ENCODE results near the gene RNASEH1. TPM values are rescaled to one million over a fixed set of nuclear protein-coding genes. Genes with fewer than 3 reads are reported as not detected.

RNASEH1 gene
- total and polyA plus RNA-seq, 8 donors, result 5.5 to 10.6 (median 8.0) TPM

DNA sequence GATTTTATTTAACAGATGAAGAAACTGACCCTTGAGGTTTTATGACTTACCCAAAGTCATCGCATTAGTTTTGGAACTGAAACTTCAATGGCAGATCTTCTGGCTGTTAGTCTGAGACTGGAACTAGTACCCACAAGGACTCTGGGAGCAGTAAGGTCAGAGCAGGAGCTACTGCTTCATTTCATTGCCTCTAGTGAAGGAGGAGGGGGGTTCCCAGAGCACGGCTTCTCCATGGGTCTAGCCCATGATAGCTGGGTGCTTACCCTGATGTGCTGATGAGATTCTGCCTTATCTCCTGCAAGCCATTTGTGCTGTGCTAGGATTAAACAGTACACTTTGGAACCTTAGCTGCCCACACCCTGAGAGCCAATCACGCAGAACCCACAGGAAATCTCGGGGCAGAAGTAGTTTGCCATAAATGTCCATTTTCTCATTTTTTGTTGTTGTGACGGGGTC lies 5.4 kb upstream of the RNASEH1 start:
- DNase-seq (no peak), ATAC-seq (no peak), FAIRE-seq (no peak)
- Histone ChIP-seq H3K4me3 (no peak overlapping the region), H3K36me3 (no peaks in the 10 kb centered on the region), H3K27ac (no peak overlapping the region), H3K4me1 (no peaks in the 10 kb centered on the region), H3K27me3 (no peaks in the 10 kb centered on the region), H3K9me3 (no peaks in the 10 kb centered on the region)
- WGBS, 2 donors, result 90 to 94% methylated on average over 5 of the region's 5 CpGs
- TF ChIP-seq, protein P1, sequence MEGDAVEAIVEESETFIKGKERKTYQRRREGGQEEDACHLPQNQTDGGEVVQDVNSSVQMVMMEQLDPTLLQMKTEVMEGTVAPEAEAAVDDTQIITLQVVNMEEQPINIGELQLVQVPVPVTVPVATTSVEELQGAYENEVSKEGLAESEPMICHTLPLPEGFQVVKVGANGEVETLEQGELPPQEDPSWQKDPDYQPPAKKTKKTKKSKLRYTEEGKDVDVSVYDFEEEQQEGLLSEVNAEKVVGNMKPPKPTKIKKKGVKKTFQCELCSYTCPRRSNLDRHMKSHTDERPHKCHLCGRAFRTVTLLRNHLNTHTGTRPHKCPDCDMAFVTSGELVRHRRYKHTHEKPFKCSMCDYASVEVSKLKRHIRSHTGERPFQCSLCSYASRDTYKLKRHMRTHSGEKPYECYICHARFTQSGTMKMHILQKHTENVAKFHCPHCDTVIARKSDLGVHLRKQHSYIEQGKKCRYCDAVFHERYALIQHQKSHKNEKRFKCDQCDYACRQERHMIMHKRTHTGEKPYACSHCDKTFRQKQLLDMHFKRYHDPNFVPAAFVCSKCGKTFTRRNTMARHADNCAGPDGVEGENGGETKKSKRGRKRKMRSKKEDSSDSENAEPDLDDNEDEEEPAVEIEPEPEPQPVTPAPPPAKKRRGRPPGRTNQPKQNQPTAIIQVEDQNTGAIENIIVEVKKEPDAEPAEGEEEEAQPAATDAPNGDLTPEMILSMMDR (IDR thresholded peaks at IDR 0.05), result no peak
- intact Hi-C loops (cut with DNase I), result no loop called here

- H3K9me3 ChIP-seq, result no peaks in the 10 kb centered on the region
- H3K27me3 ChIP-seq, result no peaks in the 10 kb centered on the region
- no peak for DNase-seq
- TF ChIP-seq, protein P1 (IDR thresholded peaks at IDR 0.05), result no peak
- H3K27ac ChIP-seq, result peak overlapping the region; percentile 82 to 86 (median 84)
- peak; percentile 1 to 37 (median 29) for ATAC-seq
- H3K4me3 ChIP-seq, result peak overlapping the region; percentile 75 to 100 (median 91)
- intact Hi-C loops (cut with DNase I), result no loop called here
- peaks cover 0 to 8% (median 5%) of the 10 kb centered on the region in 3 donors for H3K4me1 ChIP-seq
- no peak for FAIRE-seq
- WGBS, 2 donors, result 0% methylated on average over 38 to 40 of the region's 40 CpGs
- peaks cover 0 to 20% (median 9%) of the 10 kb centered on the region in 3 donors for H3K36me3 ChIP-seq
Observed at GRCh38 chr2:3557639-3558204, 411 bp downstream of the RNASEH1 start.

GRCh38 chr2:3553946-3554345 lies 4.2 kb downstream of the RNASEH1 start:
- TF ChIP-seq, protein P1 (IDR thresholded peaks at IDR 0.05), result no peak
- H3K9me3 ChIP-seq, result no peaks in the 10 kb centered on the region
- intact Hi-C loops (cut with DNase I), result no loop called here
- H3K4me3 ChIP-seq, result no peak overlapping the region
- H3K36me3 ChIP-seq, result peaks cover 0 to 51% (median 23%) of the 10 kb centered on the region in 3 donors
- H3K27me3 ChIP-seq, result no peaks in the 10 kb centered on the region
- H3K4me1 ChIP-seq, result peaks cover 0 to 8% (median 5%) of the 10 kb centered on the region in 3 donors
- no peak overlapping the region for H3K27ac ChIP-seq
- WGBS, 2 donors, result 83 to 87% methylated on average over 10 of the region's 10 CpGs
- DNase-seq (no peak), FAIRE-seq (no peak), ATAC-seq (no peak)

GRCh38 chr2:3547915-3548314 lies 10.2 kb downstream of the RNASEH1 start:
- no peaks in the 10 kb centered on the region for H3K27me3 ChIP-seq
- 93 to 97% methylated on average over 2 of the region's 2 CpGs for WGBS, 2 donors
- H3K4me1 ChIP-seq, result no peaks in the 10 kb centered on the region
- no peaks in the 10 kb centered on the region for H3K9me3 ChIP-seq
- intact Hi-C loops (cut with DNase I), result no loop called here
- DNase-seq (no peak), FAIRE-seq (no peak), ATAC-seq (no peak)
- H3K36me3 ChIP-seq, result peaks cover 0 to 77% (median 24%) of the 10 kb centered on the region in 3 donors
- TF ChIP-seq, protein P1 (IDR thresholded peaks at IDR 0.05), result no peak
- H3K27ac ChIP-seq, result no peak overlapping the region
- H3K4me3 ChIP-seq, result no peak overlapping the region

GRCh38 chr2:3545788-3546478 lies 12.2 kb downstream of the RNASEH1 start:
- no peak for DNase-seq
- no peaks in the 10 kb centered on the region for H3K27me3 ChIP-seq
- TF ChIP-seq, protein P1 (IDR thresholded peaks at IDR 0.05), result no peak
- no peak for FAIRE-seq
- ATAC-seq, result no peak
- H3K27ac ChIP-seq, result no peak overlapping the region
- WGBS, 2 donors, result 71 to 77% methylated on average over 10 of the region's 10 CpGs
- H3K36me3 ChIP-seq, result peaks cover 0 to 71% (median 17%) of the 10 kb centered on the region in 3 donors
- no peaks in the 10 kb centered on the region for H3K9me3 ChIP-seq
- intact Hi-C loops (cut with DNase I), result no loop called here
- H3K4me1 ChIP-seq, result no peaks in the 10 kb centered on the region
- no peak overlapping the region for H3K4me3 ChIP-seq
